Fibroblast of lung (primary cell): ENCODE results near the gene CATSPERD. TPM values are rescaled to one million over a fixed set of nuclear protein-coding genes. Genes with fewer than 3 reads are reported as not detected.

ENCODE experiments used
- DNase-seq, 2 donors: peaks; one replicate each; pipeline versions ENCODE4 v3.0.0 to v3.0.0-alpha.2; 2010; ENCODE audit warnings: low read depth in 2 of 2
- H2AFZ ChIP-seq: 2 replicates; pipeline ENCODE4 v1.5.1; 2012; ENCODE audit warnings: low read length, control low read depth, inconsistent platforms
- H3K27ac ChIP-seq: 2 replicates; pipeline ENCODE4 v1.5.1; 2011; ENCODE audit warnings: low read length, control low read depth; ENCODE audit not compliant: insufficient read depth
- H3K27me3 ChIP-seq: 2 replicates; pipeline ENCODE4 v1.5.1; 2011; ENCODE audit warnings: mild to moderate bottlenecking, low read length; ENCODE audit not compliant: control insufficient read depth, insufficient read depth
- H3K36me3 ChIP-seq: 2 replicates; pipeline ENCODE4 v1.5.1; 2011; ENCODE audit warnings: low read length; ENCODE audit not compliant: control insufficient read depth, insufficient read depth
- H3K4me1 ChIP-seq: 2 replicates; pipeline ENCODE4 v1.5.1; 2011; ENCODE audit warnings: low read length; ENCODE audit not compliant: control insufficient read depth, insufficient read depth; ENCODE audit errors: extremely low read depth
- H3K4me2 ChIP-seq: 2 replicates; pipeline ENCODE4 v1.5.1; 2011; ENCODE audit warnings: low read length, control low read depth; ENCODE audit not compliant: insufficient read depth; ENCODE audit errors: extremely low read depth
- H3K4me3 ChIP-seq, 4 experiments: fragments of 200-600 bp in 1 of 4; sonication (generic) in 1 of 4; replicated peaks in 1 of 4; 2 replicates each; pipeline ENCODE4 v1.5.1; 2011 to 2016; ENCODE audit warnings: low read length in 4 of 4, low read depth in 3 of 4, mild to moderate bottlenecking in 3 of 4, control low read depth in 2 of 4, inconsistent platforms in 1 of 4, mixed read lengths in 1 of 4; ENCODE audit not compliant: insufficient read depth in 1 of 4; ENCODE audit errors: control extremely low read depth in 1 of 4
- H3K79me2 ChIP-seq: 2 replicates; pipeline ENCODE4 v1.5.1; 2012; ENCODE audit warnings: mild to moderate bottlenecking, low read length, inconsistent platforms; ENCODE audit not compliant: control insufficient read depth, insufficient read depth
- H3K9ac ChIP-seq: 2 replicates; pipeline ENCODE4 v1.5.1; 2011; ENCODE audit warnings: mild to moderate bottlenecking, low read length, control low read depth; ENCODE audit not compliant: insufficient read depth
- H3K9me3 ChIP-seq: 2 replicates; pipeline ENCODE4 v1.5.1; 2012; ENCODE audit warnings: low read depth, low read length; ENCODE audit not compliant: control insufficient read depth, insufficient read depth
- H4K20me1 ChIP-seq: 2 replicates; pipeline ENCODE4 v1.5.1; 2011; ENCODE audit warnings: low read length; ENCODE audit not compliant: control insufficient read depth, insufficient read depth; ENCODE audit errors: extremely low read depth
- CTCF ChIP-seq, 2 donors: IDR thresholded peaks in 1 of 2; conservative IDR thresholded peaks in 1 of 2; 1 replicate in 1 of 2; 2 replicates in 1 of 2; pipeline ENCODE4 v1.5.1; 2011 to 2012; ENCODE audit warnings: low read length in 2 of 2, control low read depth in 1 of 2, inconsistent platforms in 1 of 2, low read depth in 1 of 2, mild to moderate bottlenecking in 1 of 2
- EZH2 ChIP-seq: IDR thresholded peaks from 2 replicates; pipeline ENCODE4 v1.5.1; 2012; ENCODE audit warnings: low read length, control low read depth, mild to moderate bottlenecking; ENCODE audit errors: missing control alignments
- polyA plus RNA-seq, 2 donors: library from polyadenylated mRNA; depleted of rRNA in 1 of 2; stranded (reverse) in 1 of 2; unstranded in 1 of 2; fragments of >200 nt; gene quantifications; 2 replicates each; pipeline ENCODE4 v1.2.1, GENCODE V29; 2011 to 2012; ENCODE audit warnings: missing spikeins in 1 of 2
- total RNA-seq: library from RNA; depleted of rRNA; stranded (reverse); fragments of >200 nt; gene quantifications from 2 replicates; pipeline ENCODE4 v1.2.1, GENCODE V29; 2014

Gene CATSPERD
- total and polyA plus RNA-seq, 2 donors (not counting 1 experiment from before 2014, with no cell fraction given) = not detected

- no peak for DNase-seq
- peaks cover 20% of the 10 kb centered on the region for H3K79me2 ChIP-seq
These were observed 8.7 kb upstream of the CATSPERD start for GRCh38 chr19:5711713-5712161.

GRCh38 chr19:5713228-5713627 is 7.2 kb upstream of the CATSPERD start:
- peaks cover 33% of the 10 kb centered on the region for H3K79me2 ChIP-seq
- no peak overlapping the region for H3K4me2 ChIP-seq
- no peaks in the 10 kb centered on the region for H4K20me1 ChIP-seq
- no peak overlapping the region for H3K27ac ChIP-seq
- H3K36me3 ChIP-seq = peaks cover 28% of the 10 kb centered on the region
- no peak for TF ChIP-seq EZH2
- TF ChIP-seq CTCF (conservative IDR thresholded peaks at IDR 0.05 in 1 of 2, IDR thresholded peaks at IDR 0.05 in 1 of 2; ENCODE audit: low read depth in 1 of 2, low read length in 2 of 2) = no peak
- no peaks in the 10 kb centered on the region for H3K27me3 ChIP-seq
- H3K4me1 ChIP-seq = peaks cover 7% of the 10 kb centered on the region
- no peak overlapping the region for H2AFZ ChIP-seq
- H3K4me3 ChIP-seq = no peak overlapping the region
- H3K9ac ChIP-seq = no peak overlapping the region
- no peak for DNase-seq
- H3K9me3 ChIP-seq = no peaks in the 10 kb centered on the region

More at GRCh38 chr19:5711713-5712161, 8.7 kb upstream of the CATSPERD start:
- H3K4me1 ChIP-seq = no peaks in the 10 kb centered on the region
- H2AFZ ChIP-seq = no peak overlapping the region
- no peaks in the 10 kb centered on the region for H4K20me1 ChIP-seq
- no peak overlapping the region for H3K27ac ChIP-seq
- no peaks in the 10 kb centered on the region for H3K27me3 ChIP-seq
- no peak overlapping the region for H3K4me3 ChIP-seq
- peaks cover 40% of the 10 kb centered on the region for H3K36me3 ChIP-seq
- H3K9me3 ChIP-seq = no peaks in the 10 kb centered on the region
- TF ChIP-seq EZH2 (no peak), CTCF (conservative IDR thresholded peaks at IDR 0.05 in 1 of 2, IDR thresholded peaks at IDR 0.05 in 1 of 2; ENCODE audit: low read depth in 1 of 2, low read length in 2 of 2) (no peak)
- H3K9ac ChIP-seq = no peak overlapping the region
- no peak overlapping the region for H3K4me2 ChIP-seq

- H3K4me3 ChIP-seq = no peak overlapping the region
- DNase-seq = no peak
- H4K20me1 ChIP-seq = no peaks in the 10 kb centered on the region
- peaks cover 49% of the 10 kb centered on the region for H3K79me2 ChIP-seq
- no peak for TF ChIP-seq CTCF (conservative IDR thresholded peaks at IDR 0.05 in 1 of 2, IDR thresholded peaks at IDR 0.05 in 1 of 2; ENCODE audit: low read depth in 1 of 2, low read length in 2 of 2)
- no peak for TF ChIP-seq EZH2
- no peaks in the 10 kb centered on the region for H3K27me3 ChIP-seq
- no peak overlapping the region for H3K27ac ChIP-seq
- no peaks in the 10 kb centered on the region for H3K9me3 ChIP-seq
- H3K36me3 ChIP-seq = peaks cover 28% of the 10 kb centered on the region
- H2AFZ ChIP-seq = no peak overlapping the region
- peaks cover 9% of the 10 kb centered on the region for H3K4me1 ChIP-seq
- no peak overlapping the region for H3K4me2 ChIP-seq
- H3K9ac ChIP-seq = no peak overlapping the region
These were observed 5.6 kb upstream of the CATSPERD start for GRCh38 chr19:5714816-5715215.
